Measurements from ENCODE around the gene IFNE. TPM values are rescaled to one million over a fixed set of nuclear protein-coding genes. Genes with fewer than 3 reads are reported as not detected.
"Not testable (repeated sequence)": the region's sequence is repeated elsewhere in the genome, so short reads cannot be mapped to it uniquely, and the experiment has no call there.

Gene IFNE
- total and polyA plus RNA-seq, 9 of the 15 experiments (the other 6 are each of a cell fraction or from before 2014, with no cell fraction given): not detected

- TF ChIP-seq HEY1 (CRISPR knock-in tag; IDR thresholded peaks at IDR 0.05; ENCODE audit: borderline replicate concordance): no peak
- TF ChIP-seq ZNF143 (CRISPR knock-in tag; IDR thresholded peaks at IDR 0.05): no peak
- no peak for TF ChIP-seq ZNF184 (CRISPR knock-in tag; IDR thresholded peaks at IDR 0.05)
- TF ChIP-seq ZNF24 (IDR thresholded peaks at IDR 0.05): no peak
These were observed 31.2 kb downstream of the IFNE start (continued) for GRCh38 chr9:21450733-21451394.

- H2AFZ ChIP-seq (ENCODE audit: low read depth, low read length): not testable (repeated sequence)
These were observed 32.8 kb downstream of the IFNE start for GRCh38 chr9:21449312-21449711.

More at GRCh38 chr9:21449312-21449711, 32.8 kb downstream of the IFNE start:
- H3K27ac ChIP-seq (ENCODE audit: extremely low read depth, low read depth, low read length); H3K9me3 ChIP-seq (replicated peaks; ENCODE audit: control insufficient read depth, insufficient read depth, low read depth, low read length); BruUV-seq (replicated peaks); H3K9me1 ChIP-seq (ENCODE audit: control insufficient read depth, insufficient read depth, low read length); H3K4me3 ChIP-seq; ATAC-seq; H3K27me3 ChIP-seq (ENCODE audit: control insufficient read depth in 2 of 2, insufficient read depth in 2 of 2, low read length in 2 of 2); H3K79me2 ChIP-seq (ENCODE audit: control insufficient read depth, insufficient read depth, low read length); in situ Hi-C loops (cut with MboI); intact Hi-C loops (cut with micrococcal nuclease); FAIRE-seq; H3K4me2 ChIP-seq (ENCODE audit: insufficient read depth, low read length); H3K4me1 ChIP-seq (replicated peaks in 1 of 2; ENCODE audit: control insufficient read depth in 2 of 2, insufficient read depth in 2 of 2, low read length in 2 of 2); H3K36me3 ChIP-seq (ENCODE audit: control insufficient read depth, insufficient read depth, low read length); H3K9ac ChIP-seq (ENCODE audit: insufficient read depth in 1 of 2, low read depth in 2 of 2, low read length in 2 of 2); DNase-seq (ENCODE audit: extremely low read depth in 1 of 4, low spot score in 3 of 4); H4K20me1 ChIP-seq (replicated peaks; ENCODE audit: control insufficient read depth, insufficient read depth, low read length); CTCF ChIA-PET (ENCODE audit: low intra/inter-chr PET ratio); POLR2A ChIA-PET: not testable (repeated sequence)
- WGBS (ENCODE audit: insufficient coverage, low coverage, missing lambda C conversion rate): no CpG with 5 or more reads among the region's 5 CpGs

All from K562 (cell line).